Astrocyte of the cerebellum (primary cell): ENCODE data around the gene NYAP1.
A peak's percentile ranks its signal among the peaks of the same experiment; 100 is the strongest.
"Not testable (repeated sequence)": the region's sequence is repeated elsewhere in the genome, so short reads cannot be mapped to it uniquely, and the experiment has no call there.

Experiments
- DNase-seq: peaks from one replicate; pipeline ENCODE4 v3.0.0-alpha.2; 2011; ENCODE audit warnings: low read depth
- H3K4me3 ChIP-seq: 2 replicates; pipeline ENCODE4 v1.5.1; 2011; ENCODE audit warnings: mild to moderate bottlenecking, low read depth, low read length, moderate library complexity
- CTCF ChIP-seq: IDR thresholded peaks from 2 replicates; pipeline ENCODE4 v1.5.1; 2012; ENCODE audit warnings: low read length, low read depth, moderate library complexity, mild to moderate bottlenecking; ENCODE audit errors: missing control alignments
- in situ Hi-C: cut with HindIII; loops from 2 replicates; pipeline ENCODE4 v1.10.0; 2017; ENCODE audit warnings: low sequenced_read_pairs

Gene NYAP1

GRCh38 chr7:100538348-100538653, 54.6 kb downstream of the NYAP1 start:
- DNase-seq: no peak
- in situ Hi-C loops: no loop called here
- TF ChIP-seq CTCF: no peak
- peak overlapping the region; percentile 31 for H3K4me3 ChIP-seq

- in situ Hi-C loops: no loop called here
- DNase-seq: peak; percentile 99
- TF ChIP-seq CTCF: no peak
- H3K4me3 ChIP-seq: peak within 1 kb of the TSS; percentile 67
Observed at GRCh38 chr7:100538654-100539435, 55.1 kb downstream of the NYAP1 start, which contains the start of gene AGFG2. Gene AGFG2, plus strand, starts transcription at chr7:100539203. Its CDS starts 144 bp downstream, at chr7:100539347.

GRCh38 chr7:100539436-100540006, 55.8 kb downstream of the NYAP1 start:
- TF ChIP-seq CTCF: no peak
- in situ Hi-C loops: no loop called here
- DNase-seq: no peak
- H3K4me3 ChIP-seq: peak overlapping the region; percentile 67

- in situ Hi-C loops: no loop called here
- TF ChIP-seq CTCF: no peak
- H3K4me3 ChIP-seq: peak overlapping the region; percentile 67
- DNase-seq: no peak
Observed at GRCh38 chr7:100540073-100540723, 56.5 kb downstream of the NYAP1 start.

- DNase-seq, H3K4me3 ChIP-seq, in situ Hi-C loops: not testable (repeated sequence)
Observed at GRCh38 chr7:100541309-100541708, 57.6 kb downstream of the NYAP1 start.

- TF ChIP-seq CTCF: no peak
- DNase-seq: no peak
- in situ Hi-C loops: no loop called here
- no peak overlapping the region for H3K4me3 ChIP-seq
Observed at GRCh38 chr7:100543586-100543985, 59.9 kb downstream of the NYAP1 start.

GRCh38 chr7:100544386-100544785, 60.7 kb downstream of the NYAP1 start:
- in situ Hi-C loops: no loop called here
- no peak for DNase-seq
- no peak for TF ChIP-seq CTCF
- H3K4me3 ChIP-seq: no peak overlapping the region
